Transverse colon (tissue), 4 donors: ENCODE measurements around the gene RPL14.

Experiments
- POLR2A ChIP-seq: fragments of 450-650 bp; IDR thresholded peaks from one replicate; pipeline ENCODE4 v1.6.1; 2016; ENCODE audit warnings: antibody characterized with exemption, mild to moderate bottlenecking, moderate library complexity
- POLR2AphosphoS5 ChIP-seq, 3 donors: sonication (generic); formaldehyde crosslinking; IDR thresholded peaks; one replicate each; pipeline ENCODE4 v1.6.1; 2016; ENCODE audit warnings: antibody characterized with exemption in 3 of 3
- TF ChIP-seq, protein P1 (sequence below), 5 experiments: fragments of 200-600 bp in 3 of 5; fragments of 450-650 bp in 2 of 5; sonication (generic) in 3 of 5; IDR thresholded peaks; 1 replicate in 2 of 5; 2 replicates in 3 of 5; pipeline ENCODE4 v1.5.1; 2016 to 2017; ENCODE audit warnings: antibody characterized with exemption in 5 of 5, inconsistent platforms in 3 of 5, mild to moderate bottlenecking in 2 of 5, moderate library complexity in 1 of 5

GRCh38 chr3:40451551-40451950 is 5.6 kb upstream of the RPL14 start:
- no peak for TF ChIP-seq POLR2A
- no peak for TF ChIP-seq POLR2AphosphoS5 (IDR thresholded peaks at IDR 0.05)
- TF ChIP-seq, protein P1, sequence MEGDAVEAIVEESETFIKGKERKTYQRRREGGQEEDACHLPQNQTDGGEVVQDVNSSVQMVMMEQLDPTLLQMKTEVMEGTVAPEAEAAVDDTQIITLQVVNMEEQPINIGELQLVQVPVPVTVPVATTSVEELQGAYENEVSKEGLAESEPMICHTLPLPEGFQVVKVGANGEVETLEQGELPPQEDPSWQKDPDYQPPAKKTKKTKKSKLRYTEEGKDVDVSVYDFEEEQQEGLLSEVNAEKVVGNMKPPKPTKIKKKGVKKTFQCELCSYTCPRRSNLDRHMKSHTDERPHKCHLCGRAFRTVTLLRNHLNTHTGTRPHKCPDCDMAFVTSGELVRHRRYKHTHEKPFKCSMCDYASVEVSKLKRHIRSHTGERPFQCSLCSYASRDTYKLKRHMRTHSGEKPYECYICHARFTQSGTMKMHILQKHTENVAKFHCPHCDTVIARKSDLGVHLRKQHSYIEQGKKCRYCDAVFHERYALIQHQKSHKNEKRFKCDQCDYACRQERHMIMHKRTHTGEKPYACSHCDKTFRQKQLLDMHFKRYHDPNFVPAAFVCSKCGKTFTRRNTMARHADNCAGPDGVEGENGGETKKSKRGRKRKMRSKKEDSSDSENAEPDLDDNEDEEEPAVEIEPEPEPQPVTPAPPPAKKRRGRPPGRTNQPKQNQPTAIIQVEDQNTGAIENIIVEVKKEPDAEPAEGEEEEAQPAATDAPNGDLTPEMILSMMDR (IDR thresholded peaks at IDR 0.05) = no peak
